IPS-20b (cell line): Measurements from ENCODE around the gene INTS6L.

Source experiments
- H3K27ac ChIP-seq: one replicate; pipeline ENCODE4 v1.5.1; 2013; ENCODE audit warnings: low read length
- H3K27me3 ChIP-seq: 2 replicates; pipeline ENCODE4 v1.6.1; 2013; ENCODE audit warnings: mild to moderate bottlenecking, low read length, inconsistent platforms; ENCODE audit not compliant: insufficient read depth
- H3K36me3 ChIP-seq: 2 replicates; pipeline ENCODE4 v1.6.1; 2013; ENCODE audit warnings: low read depth, mild to moderate bottlenecking, inconsistent platforms, low read length, moderate library complexity; ENCODE audit not compliant: insufficient read depth
- H3K4me1 ChIP-seq: 2 replicates; pipeline ENCODE4 v1.6.1; 2013; ENCODE audit warnings: mild to moderate bottlenecking, control low read depth, inconsistent platforms, low read length, moderate library complexity; ENCODE audit not compliant: insufficient read depth
- H3K4me3 ChIP-seq: 2 replicates; pipeline ENCODE4 v1.5.1; 2013; ENCODE audit warnings: mild to moderate bottlenecking, low read length, inconsistent platforms
- H3K9ac ChIP-seq: 2 replicates; pipeline ENCODE4 v1.6.1; 2013; ENCODE audit warnings: low read depth, mild to moderate bottlenecking, inconsistent platforms, low read length, moderate library complexity
- H3K9me3 ChIP-seq: 2 replicates; pipeline ENCODE4 v1.6.1; 2013; ENCODE audit warnings: mild to moderate bottlenecking, low read depth, low read length, inconsistent platforms; ENCODE audit not compliant: insufficient read depth

The INTS6L gene

GRCh38 chrX:135629342-135629741 lies 108.9 kb downstream of the INTS6L start:
- Histone ChIP-seq H3K9ac (no peak overlapping the region), H3K4me1 (no peaks in the 10 kb centered on the region), H3K27ac (no peak overlapping the region), H3K27me3 (no peaks in the 10 kb centered on the region), H3K9me3 (no peaks in the 10 kb centered on the region), H3K36me3 (no peaks in the 10 kb centered on the region), H3K4me3 (no peak overlapping the region)
